Lower leg skin (tissue), 4 donors: Measurements from ENCODE around the gene RUNX2. TPM values are rescaled to one million over a fixed set of nuclear protein-coding genes. Genes with fewer than 3 reads are reported as not detected.

Experiments used
- DNase-seq, 2 donors: peaks; one replicate each; pipeline ENCODE4 v3.0.0-alpha.2; 2019; ENCODE audit warnings: low spot score in 2 of 2
- H3K4me3 ChIP-seq: fragments of 200-600 bp; sonication (generic); 2 replicates; pipeline ENCODE4 v1.5.1; 2017; ENCODE audit warnings: mild to moderate bottlenecking, low read depth; ENCODE audit not compliant: poor library complexity, severe bottlenecking
- POLR2A ChIP-seq, 2 donors: fragments of 450-650 bp; IDR thresholded peaks; one replicate each; pipeline ENCODE4 v1.6.1; 2016 to 2017; ENCODE audit warnings: antibody characterized with exemption in 2 of 2, mild to moderate bottlenecking in 1 of 2, moderate library complexity in 1 of 2
- WGBS, 2 donors: methylation state at CpG; one replicate each; pipeline ENCODE4 v1.1.5; 2018; 5-methylcytosine and 5-hydroxymethylcytosine counted together
- intact Hi-C: fragments of 100-400 bp; cut with DNase I; formaldehyde crosslinking; loops from one replicate; pipeline ENCODE4 v1.15.0; 2023; ENCODE audit warnings: low total_unique reads
- total RNA-seq, 4 donors: library from RNA; depleted of rRNA; stranded (reverse); fragments of >200 nt; gene quantifications; one replicate each; pipeline ENCODE4 v1.1.0, GENCODE V29; 2016
- TF ChIP-seq, protein P1 (sequence below), 3 donors: fragments of 450-650 bp; IDR thresholded peaks; one replicate each; pipeline ENCODE4 v1.5.1; 2016; ENCODE audit warnings: antibody characterized with exemption in 3 of 3, mild to moderate bottlenecking in 3 of 3, moderate library complexity in 2 of 3

Gene RUNX2
- total RNA-seq, 4 donors from 2014 or later, result 1.8 to 4.8 (median 3.1) TPM

DNA sequence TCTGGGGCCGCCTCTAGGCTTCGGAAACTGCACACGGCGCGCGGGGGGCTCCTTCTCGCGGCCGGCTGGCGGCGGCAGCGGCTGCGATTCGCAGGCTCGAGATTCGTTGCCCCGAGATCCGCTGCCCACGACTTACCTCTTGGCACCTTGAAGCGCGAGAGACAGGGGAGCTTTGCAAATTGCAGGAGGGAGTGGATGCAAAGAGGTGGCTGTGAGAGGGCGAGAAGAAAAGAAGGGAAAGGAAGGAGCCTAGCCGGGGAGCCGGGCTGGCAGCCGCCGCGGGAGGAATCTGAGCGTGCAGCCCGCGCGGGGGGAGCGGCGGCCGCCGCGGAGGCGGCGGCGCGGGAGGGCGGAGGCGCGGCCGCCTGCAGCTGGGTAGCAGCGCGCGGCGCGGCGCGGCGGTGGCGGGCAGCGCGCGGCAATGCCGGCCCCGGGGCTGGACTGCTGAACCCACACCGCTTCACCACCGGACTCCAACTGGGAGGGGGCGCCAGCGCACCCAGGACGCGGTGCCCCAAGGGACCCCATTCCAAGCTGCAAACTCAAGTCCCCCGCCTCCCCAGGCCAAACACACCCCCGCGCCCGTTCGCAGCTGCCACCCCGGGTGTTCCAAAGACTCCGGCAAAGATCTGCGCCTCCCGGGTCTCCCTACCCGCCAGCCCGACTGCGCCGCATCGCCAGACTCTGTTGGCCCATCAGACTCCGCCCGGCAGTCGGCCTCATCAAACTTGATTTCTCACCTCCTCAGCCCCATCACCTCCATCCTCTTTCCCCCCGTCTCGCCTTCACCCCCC is 93.8 kb downstream of the RUNX2 start:
- DNase-seq, result peak; percentile 40 to 89

DNA sequence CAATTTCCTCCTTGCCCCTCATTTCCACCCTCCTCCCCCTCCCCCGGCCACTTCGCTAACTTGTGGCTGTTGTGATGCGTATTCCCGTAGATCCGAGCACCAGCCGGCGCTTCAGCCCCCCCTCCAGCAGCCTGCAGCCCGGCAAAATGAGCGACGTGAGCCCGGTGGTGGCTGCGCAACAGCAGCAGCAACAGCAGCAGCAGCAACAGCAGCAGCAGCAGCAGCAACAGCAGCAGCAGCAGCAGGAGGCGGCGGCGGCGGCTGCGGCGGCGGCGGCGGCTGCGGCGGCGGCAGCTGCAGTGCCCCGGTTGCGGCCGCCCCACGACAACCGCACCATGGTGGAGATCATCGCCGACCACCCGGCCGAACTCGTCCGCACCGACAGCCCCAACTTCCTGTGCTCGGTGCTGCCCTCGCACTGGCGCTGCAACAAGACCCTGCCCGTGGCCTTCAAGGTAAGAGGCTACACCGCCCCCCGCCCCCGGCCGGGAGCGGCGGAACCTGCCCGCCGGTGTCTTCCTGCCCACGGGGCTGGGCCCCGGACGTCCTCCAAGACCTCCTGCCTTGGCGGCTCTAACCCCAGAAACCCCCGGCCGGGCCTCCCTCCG is 94.5 kb downstream of the RUNX2 start:
- DNase-seq, result peak in 1 of 2 donors; percentile 90
- TF ChIP-seq, protein P1, sequence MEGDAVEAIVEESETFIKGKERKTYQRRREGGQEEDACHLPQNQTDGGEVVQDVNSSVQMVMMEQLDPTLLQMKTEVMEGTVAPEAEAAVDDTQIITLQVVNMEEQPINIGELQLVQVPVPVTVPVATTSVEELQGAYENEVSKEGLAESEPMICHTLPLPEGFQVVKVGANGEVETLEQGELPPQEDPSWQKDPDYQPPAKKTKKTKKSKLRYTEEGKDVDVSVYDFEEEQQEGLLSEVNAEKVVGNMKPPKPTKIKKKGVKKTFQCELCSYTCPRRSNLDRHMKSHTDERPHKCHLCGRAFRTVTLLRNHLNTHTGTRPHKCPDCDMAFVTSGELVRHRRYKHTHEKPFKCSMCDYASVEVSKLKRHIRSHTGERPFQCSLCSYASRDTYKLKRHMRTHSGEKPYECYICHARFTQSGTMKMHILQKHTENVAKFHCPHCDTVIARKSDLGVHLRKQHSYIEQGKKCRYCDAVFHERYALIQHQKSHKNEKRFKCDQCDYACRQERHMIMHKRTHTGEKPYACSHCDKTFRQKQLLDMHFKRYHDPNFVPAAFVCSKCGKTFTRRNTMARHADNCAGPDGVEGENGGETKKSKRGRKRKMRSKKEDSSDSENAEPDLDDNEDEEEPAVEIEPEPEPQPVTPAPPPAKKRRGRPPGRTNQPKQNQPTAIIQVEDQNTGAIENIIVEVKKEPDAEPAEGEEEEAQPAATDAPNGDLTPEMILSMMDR (IDR thresholded peaks at IDR 0.05), result no peak
- TF ChIP-seq POLR2A (IDR thresholded peaks at IDR 0.05), result no peak
- intact Hi-C loops, result loop anchor here (10.0 kb wide), 1 partner anchor 292 kb away; no protein-coding TSS in a partner anchor
- peak overlapping the region; percentile 47 for H3K4me3 ChIP-seq
- WGBS, 2 donors, result 0 to 2% methylated on average over 27 to 41 of the region's 55 CpGs

More for the DNA sequence above, 93.8 kb downstream of the RUNX2 start:
- WGBS, 2 donors, result 0 to 1% methylated on average over 66 to 72 of the region's 83 CpGs
- TF ChIP-seq, protein P1 (IDR thresholded peaks at IDR 0.05), result no peak
- no peak for TF ChIP-seq POLR2A (IDR thresholded peaks at IDR 0.05)
- intact Hi-C loops, result loop anchor here (10.0 kb wide), 1 partner anchor 293 kb away; no protein-coding TSS in a partner anchor
- peak overlapping the region; percentile 47 for H3K4me3 ChIP-seq

DNA sequence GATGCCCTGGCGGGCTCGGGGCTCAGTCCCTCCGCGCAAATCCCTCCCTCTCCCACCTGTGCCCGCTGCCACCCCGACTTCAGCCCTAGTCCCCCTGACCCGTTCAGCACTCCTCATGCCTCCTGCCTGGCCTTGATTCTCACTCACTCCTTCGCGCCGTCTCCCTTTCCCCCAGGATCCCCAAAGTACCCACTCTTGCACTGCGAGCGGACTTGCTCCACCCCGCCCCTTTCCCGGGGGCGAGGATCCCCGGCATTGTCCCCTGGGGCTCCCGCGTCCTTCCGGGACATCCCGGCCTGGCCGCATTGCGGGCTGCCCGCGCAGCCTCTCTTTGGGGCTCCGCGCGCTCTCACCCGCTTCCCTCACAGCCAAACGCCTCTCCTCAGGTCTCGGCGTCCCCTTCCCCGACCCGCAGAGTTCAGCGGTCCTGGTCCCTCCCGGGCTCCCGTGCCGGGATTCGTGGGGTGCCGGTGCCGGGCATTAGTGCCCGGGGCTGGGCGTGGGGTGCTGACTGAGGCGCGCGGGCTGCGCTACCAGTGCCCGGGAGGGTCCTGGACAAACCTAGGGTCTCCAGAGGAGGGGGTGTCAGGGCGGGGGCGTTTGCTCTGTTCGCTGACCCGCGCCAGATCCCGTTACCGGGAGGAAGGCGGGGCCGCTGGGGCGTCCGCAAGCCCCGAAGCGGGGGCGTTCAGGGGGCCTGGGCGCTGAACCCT is 95.1 kb downstream of the RUNX2 start:
- DNase-seq, result peak in 1 of 2 donors; percentile 86
- peak overlapping the region; percentile 47 for H3K4me3 ChIP-seq
- intact Hi-C loops, result loop anchor here (10.0 kb wide), 1 partner anchor 292 kb away; no protein-coding TSS in a partner anchor
- WGBS, 2 donors, result 1 to 2% methylated on average over 34 to 58 of the region's 62 CpGs
- TF ChIP-seq, protein P1 (IDR thresholded peaks at IDR 0.05), result no peak
- no peak for TF ChIP-seq POLR2A (IDR thresholded peaks at IDR 0.05)

DNA sequence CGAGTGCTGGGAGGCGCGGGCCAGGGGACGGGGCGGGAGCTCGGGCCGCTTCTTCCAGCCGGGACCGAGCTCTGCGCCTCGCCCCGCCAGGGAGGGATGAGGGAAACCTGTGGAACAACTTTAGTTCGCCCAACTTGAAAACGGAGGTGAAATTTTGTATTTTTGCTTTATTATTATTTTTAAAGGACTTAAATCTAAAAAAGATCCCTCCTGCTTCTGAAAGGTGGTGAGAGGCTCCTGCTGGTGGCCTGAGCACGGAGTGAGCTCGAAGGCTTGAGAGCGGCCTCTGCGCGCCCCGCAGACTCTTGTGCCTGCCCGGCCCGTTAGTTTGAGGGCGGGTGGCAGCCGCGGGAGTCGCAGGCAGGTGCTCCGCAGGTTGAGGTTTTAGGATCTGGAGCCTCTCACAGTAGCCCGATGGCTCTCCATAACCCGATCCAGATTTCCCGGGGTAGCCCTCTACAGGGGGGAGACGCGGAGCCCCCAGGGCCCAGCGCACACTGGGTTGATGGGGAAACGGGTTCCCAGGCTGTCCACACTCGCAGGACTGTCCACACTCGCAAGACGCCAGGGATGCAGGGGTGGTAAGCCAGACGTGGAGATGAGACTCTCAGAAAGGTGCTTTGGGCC is 95.8 kb downstream of the RUNX2 start:
- 22 to 24% methylated on average over 29 to 31 of the region's 38 CpGs for WGBS, 2 donors
- TF ChIP-seq POLR2A (IDR thresholded peaks at IDR 0.05), result no peak
- TF ChIP-seq, protein P1 (IDR thresholded peaks at IDR 0.05), result no peak

DNA sequence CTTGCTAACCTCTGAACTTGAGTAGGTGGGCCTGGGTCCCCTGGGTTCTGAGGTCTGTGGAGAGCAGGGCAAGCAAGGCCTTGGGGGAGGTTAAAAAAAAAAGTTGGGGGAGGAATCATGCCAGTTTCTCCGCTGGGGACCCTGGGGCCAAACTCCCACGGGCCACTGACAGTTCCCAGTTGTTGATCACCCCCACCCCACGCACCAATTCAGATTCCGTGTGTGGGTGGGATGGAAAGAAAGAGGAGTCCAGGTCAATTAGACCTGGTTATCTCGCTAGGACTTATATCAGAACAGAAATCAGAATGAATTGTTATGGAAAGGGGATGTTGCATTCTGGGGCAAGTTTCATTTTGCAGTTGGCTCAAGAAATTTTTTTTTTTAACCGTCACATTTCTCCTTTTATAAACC is 96.3 kb downstream of the RUNX2 start:
- TF ChIP-seq, protein P1 (IDR thresholded peaks at IDR 0.05), result no peak
- no peak for TF ChIP-seq POLR2A (IDR thresholded peaks at IDR 0.05)
- no peak overlapping the region for H3K4me3 ChIP-seq
- intact Hi-C loops, result loop anchor here (10.0 kb wide), 1 partner anchor 290 kb away; no protein-coding TSS in a partner anchor
- WGBS, 2 donors, result 56 to 65% methylated on average over 6 of the region's 6 CpGs
- no peak for DNase-seq

More for the DNA sequence above, 95.8 kb downstream of the RUNX2 start:
- intact Hi-C loops, result loop anchor here (10.0 kb wide), 1 partner anchor 291 kb away; no protein-coding TSS in a partner anchor
- no peak for DNase-seq
- peak overlapping the region; percentile 47 for H3K4me3 ChIP-seq
